Trophoblast cell (in vitro differentiated cells and primary cell): ENCODE results near the gene CTBP2.

Source experiments
- DNase-seq, 2 donors: peaks; one replicate each; pipeline ENCODE4 v3.0.0-alpha.2; 2016
- H2AFZ ChIP-seq: 2 replicates; pipeline ENCODE4 v1.6.1; 2013; ENCODE audit warnings: low read length, moderate library complexity, mild to moderate bottlenecking; ENCODE audit not compliant: insufficient read depth, poor library complexity
- H2AK5ac ChIP-seq: 2 replicates; pipeline ENCODE4 v1.6.1; 2013; ENCODE audit warnings: mild to moderate bottlenecking, low read length
- H2BK120ac ChIP-seq: 2 replicates; pipeline ENCODE4 v1.6.1; 2013; ENCODE audit warnings: low read length, mild to moderate bottlenecking, moderate library complexity; ENCODE audit not compliant: insufficient read depth, poor library complexity
- H2BK12ac ChIP-seq: 2 replicates; pipeline ENCODE4 v1.6.1; 2013; ENCODE audit warnings: mild to moderate bottlenecking, low read length, moderate library complexity
- H2BK5ac ChIP-seq: 2 replicates; pipeline ENCODE4 v1.6.1; 2013; ENCODE audit warnings: low read length, low read depth, moderate library complexity, mild to moderate bottlenecking; ENCODE audit not compliant: poor library complexity
- H3K14ac ChIP-seq: 2 replicates; pipeline ENCODE4 v1.6.1; 2013; ENCODE audit warnings: mild to moderate bottlenecking, low read length
- H3K18ac ChIP-seq: 2 replicates; pipeline ENCODE4 v1.6.1; 2013; ENCODE audit warnings: mild to moderate bottlenecking, low read length
- H3K23ac ChIP-seq: 2 replicates; pipeline ENCODE4 v1.6.1; 2013; ENCODE audit warnings: low read length
- H3K27ac ChIP-seq: 2 replicates; pipeline ENCODE4 v1.5.1; 2013; ENCODE audit warnings: low read depth, mild to moderate bottlenecking, inconsistent platforms, low read length, moderate library complexity
- H3K27me3 ChIP-seq: 2 replicates; pipeline ENCODE4 v1.6.1; 2013; ENCODE audit warnings: inconsistent platforms, mild to moderate bottlenecking, low read length, moderate library complexity; ENCODE audit not compliant: insufficient read depth
- H3K36me3 ChIP-seq, 2 experiments: 1 replicate in 1 of 2; 2 replicates in 1 of 2; pipeline ENCODE4 v1.6.1; 2013; ENCODE audit warnings: low read length in 2 of 2, mild to moderate bottlenecking in 2 of 2, moderate library complexity in 1 of 2; ENCODE audit not compliant: insufficient read depth in 2 of 2, control insufficient read depth in 1 of 2
- H3K4ac ChIP-seq: 2 replicates; pipeline ENCODE4 v1.6.1; 2013; ENCODE audit warnings: low read depth, mild to moderate bottlenecking, low read length, moderate library complexity
- H3K4me1 ChIP-seq, 2 experiments: 1 replicate in 1 of 2; 2 replicates in 1 of 2; pipeline ENCODE4 v1.6.1; 2013; ENCODE audit warnings: low read length in 2 of 2, mild to moderate bottlenecking in 2 of 2, moderate library complexity in 1 of 2; ENCODE audit not compliant: insufficient read depth in 2 of 2, control insufficient read depth in 1 of 2
- H3K4me2 ChIP-seq: 2 replicates; pipeline ENCODE4 v1.6.1; 2013; ENCODE audit warnings: inconsistent platforms, mild to moderate bottlenecking, low read length, moderate library complexity
- H3K4me3 ChIP-seq: 2 replicates; pipeline ENCODE4 v1.5.1; 2013; ENCODE audit warnings: mild to moderate bottlenecking, low read depth, low read length, inconsistent platforms
- H3K79me1 ChIP-seq: one replicate; pipeline ENCODE4 v1.6.1; 2013; ENCODE audit warnings: low read length
- H3K79me2 ChIP-seq: 2 replicates; pipeline ENCODE4 v1.6.1; 2013; ENCODE audit warnings: low read length, mild to moderate bottlenecking; ENCODE audit not compliant: control insufficient read depth, insufficient read depth, poor library complexity
- H3K9ac ChIP-seq: 2 replicates; pipeline ENCODE4 v1.6.1; 2013; ENCODE audit warnings: mild to moderate bottlenecking, low read length
- H3K9me3 ChIP-seq: 2 replicates; pipeline ENCODE4 v1.6.1; 2013; ENCODE audit warnings: low read depth, mild to moderate bottlenecking, control low read depth, inconsistent platforms, low read length; ENCODE audit not compliant: insufficient read depth
- H4K12ac ChIP-seq: 2 replicates; pipeline ENCODE4 v1.6.1; 2013; ENCODE audit warnings: low read depth, mild to moderate bottlenecking, low read length, moderate library complexity
- H4K8ac ChIP-seq: 2 replicates; pipeline ENCODE4 v1.6.1; 2013; ENCODE audit warnings: low read depth, mild to moderate bottlenecking, low read length, moderate library complexity
- H4K91ac ChIP-seq: one replicate; pipeline ENCODE4 v1.6.1; 2013; ENCODE audit warnings: low read depth, mild to moderate bottlenecking, low read length, moderate library complexity
- WGBS: extraction: QIAGEN DNeasy Blood & Tissue Kit; methylation state at CpG from one replicate; pipeline ENCODE4 v1.1.7; 2013; ENCODE audit warnings: missing lambda C conversion rate; ENCODE audit not compliant: insufficient read length, insufficient coverage; ENCODE audit errors: extremely low coverage; 5-methylcytosine and 5-hydroxymethylcytosine counted together

The CTBP2 gene

DNA sequence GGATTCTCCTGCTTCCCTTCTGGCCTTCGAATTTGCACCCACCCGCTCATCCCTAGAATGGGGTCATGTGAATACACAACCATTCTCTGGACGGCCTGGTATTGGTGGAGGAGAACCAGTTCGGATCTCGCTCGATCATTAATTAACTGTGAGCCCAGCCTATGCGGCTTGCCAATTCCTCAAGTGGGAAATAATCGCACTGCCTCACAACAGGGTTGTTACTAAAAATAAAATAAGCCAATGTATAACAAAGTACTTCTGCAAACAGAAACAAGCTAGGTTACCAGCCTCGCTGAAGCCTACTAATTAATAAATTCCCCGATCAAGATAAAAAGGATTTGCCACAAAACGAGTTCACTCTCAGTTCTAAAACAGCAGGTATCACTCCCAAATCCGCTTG, 16.2 kb downstream of the CTBP2 start:
- no peak overlapping the region for H2BK5ac ChIP-seq
- peaks cover 8 to 10% of the 10 kb centered on the region in 2 experiments for H3K4me1 ChIP-seq
- no peak overlapping the region for H3K14ac ChIP-seq
- no peak for DNase-seq
- H3K9me3 ChIP-seq: no peaks in the 10 kb centered on the region
- peaks cover 18 to 24% of the 10 kb centered on the region in 2 experiments for H3K36me3 ChIP-seq
- no peak overlapping the region for H2AFZ ChIP-seq
- no peak overlapping the region for H3K18ac ChIP-seq
- no peaks in the 10 kb centered on the region for H3K27me3 ChIP-seq
- no peak overlapping the region for H2BK120ac ChIP-seq
- no peak overlapping the region for H3K4me3 ChIP-seq
- H4K8ac ChIP-seq: no peak overlapping the region
- no peaks in the 10 kb centered on the region for H3K79me1 ChIP-seq
- H3K9ac ChIP-seq: no peak overlapping the region
- H3K27ac ChIP-seq: no peak overlapping the region
- peak overlapping the region; percentile 71 for H3K4ac ChIP-seq
- no peak overlapping the region for H4K12ac ChIP-seq
- H3K4me2 ChIP-seq: no peak overlapping the region
- WGBS: no CpG with 5 or more reads among the region's 12 CpGs
- peaks cover 26% of the 10 kb centered on the region for H3K79me2 ChIP-seq
- no peak overlapping the region for H3K23ac ChIP-seq
- H2BK12ac ChIP-seq: no peak overlapping the region
- no peak overlapping the region for H4K91ac ChIP-seq
- no peak overlapping the region for H2AK5ac ChIP-seq

DNA sequence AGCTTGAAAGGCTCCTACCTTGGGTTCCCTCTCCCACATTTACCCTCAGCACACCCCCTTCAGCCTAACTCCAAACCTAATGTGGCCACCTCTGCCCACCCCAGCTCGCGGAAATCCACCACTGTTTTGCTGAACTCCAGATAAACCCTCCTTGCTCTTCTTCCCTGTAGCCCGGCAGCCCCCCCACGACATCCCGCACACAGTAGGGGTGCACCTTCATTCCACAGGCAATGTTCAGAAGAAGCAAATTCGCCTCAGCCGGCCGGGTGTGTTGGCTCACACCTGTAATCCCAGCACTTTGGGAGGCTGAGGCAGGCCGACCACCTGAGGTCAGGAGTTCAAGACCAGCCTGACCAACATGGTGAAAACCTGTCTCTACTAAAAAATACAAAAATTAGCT, 17.4 kb downstream of the CTBP2 start:
- Histone ChIP-seq H2BK5ac (no peak overlapping the region), H3K4ac (peak overlapping the region; percentile 57), H3K14ac (no peak overlapping the region), H3K23ac (no peak overlapping the region), H3K79me2 (peaks cover 22% of the 10 kb centered on the region), H3K27me3 (no peaks in the 10 kb centered on the region), H3K36me3 (peaks cover 21% of the 10 kb centered on the region in 2 experiments), H3K27ac (no peak overlapping the region), H2AK5ac (no peak overlapping the region), H4K8ac (no peak overlapping the region), H3K4me2 (no peak overlapping the region), H3K4me1 (peaks cover 8 to 10% of the 10 kb centered on the region in 2 experiments), H3K79me1 (no peaks in the 10 kb centered on the region), H2AFZ (no peak overlapping the region), H3K9ac (no peak overlapping the region), H4K12ac (no peak overlapping the region), H2BK12ac (no peak overlapping the region), H3K4me3 (no peak overlapping the region), H2BK120ac (no peak overlapping the region), H4K91ac (no peak overlapping the region), H3K18ac (no peak overlapping the region), H3K9me3 (no peaks in the 10 kb centered on the region)
- DNase-seq: no peak
- no CpG with 5 or more reads among the region's 9 CpGs for WGBS

DNA sequence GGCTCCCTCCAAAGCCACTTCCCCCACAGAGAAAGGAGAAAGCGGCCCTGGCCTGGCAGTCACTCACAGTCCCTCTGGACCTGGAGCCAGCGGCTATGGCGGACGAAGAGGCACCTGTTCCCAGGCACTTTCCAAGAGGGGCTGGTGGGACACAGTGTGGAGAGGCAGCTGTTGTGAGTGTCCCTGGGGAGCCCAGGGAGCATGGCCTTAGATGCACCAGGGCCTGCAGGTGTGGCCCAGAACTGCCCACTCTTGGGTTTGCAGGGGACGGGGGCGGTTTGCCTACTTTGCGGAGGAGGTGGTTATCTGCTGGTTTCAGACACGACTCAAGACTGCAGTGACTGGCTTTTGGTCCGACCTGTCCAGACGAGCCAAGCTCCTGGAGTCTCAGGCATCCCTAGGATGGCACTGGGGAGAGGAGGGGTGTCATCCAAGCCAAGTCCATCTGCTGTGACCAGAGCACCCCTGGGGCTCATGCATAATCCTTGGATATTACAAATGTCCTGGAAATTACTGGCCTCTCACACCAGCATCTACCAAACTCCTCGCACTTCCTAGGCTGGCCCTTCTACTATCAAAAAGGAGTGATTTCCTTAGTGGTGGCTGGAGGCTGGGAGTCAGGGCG, 18.4 kb downstream of the CTBP2 start:
- H2BK12ac ChIP-seq: no peak overlapping the region
- no peaks in the 10 kb centered on the region for H3K27me3 ChIP-seq
- peaks cover 8 to 13% of the 10 kb centered on the region in 2 experiments for H3K4me1 ChIP-seq
- H3K79me2 ChIP-seq: peaks cover 20% of the 10 kb centered on the region
- H3K9me3 ChIP-seq: no peaks in the 10 kb centered on the region
- H4K8ac ChIP-seq: no peak overlapping the region
- H2BK5ac ChIP-seq: no peak overlapping the region
- H4K12ac ChIP-seq: no peak overlapping the region
- peak overlapping the region; percentile 13 for H3K18ac ChIP-seq
- no peak overlapping the region for H3K4me3 ChIP-seq
- H2AFZ ChIP-seq: peak overlapping the region; percentile 6
- H3K36me3 ChIP-seq: peaks cover 21 to 23% of the 10 kb centered on the region in 2 experiments
- H2AK5ac ChIP-seq: no peak overlapping the region
- H3K23ac ChIP-seq: no peak overlapping the region
- WGBS: no CpG with 5 or more reads among the region's 12 CpGs
- H3K4ac ChIP-seq: peak overlapping the region; percentile 66
- no peak for DNase-seq
- no peak overlapping the region for H4K91ac ChIP-seq
- H3K9ac ChIP-seq: no peak overlapping the region
- H2BK120ac ChIP-seq: no peak overlapping the region
- H3K27ac ChIP-seq: no peak overlapping the region
- no peak overlapping the region for H3K14ac ChIP-seq
- H3K4me2 ChIP-seq: no peak overlapping the region
- no peaks in the 10 kb centered on the region for H3K79me1 ChIP-seq

DNA sequence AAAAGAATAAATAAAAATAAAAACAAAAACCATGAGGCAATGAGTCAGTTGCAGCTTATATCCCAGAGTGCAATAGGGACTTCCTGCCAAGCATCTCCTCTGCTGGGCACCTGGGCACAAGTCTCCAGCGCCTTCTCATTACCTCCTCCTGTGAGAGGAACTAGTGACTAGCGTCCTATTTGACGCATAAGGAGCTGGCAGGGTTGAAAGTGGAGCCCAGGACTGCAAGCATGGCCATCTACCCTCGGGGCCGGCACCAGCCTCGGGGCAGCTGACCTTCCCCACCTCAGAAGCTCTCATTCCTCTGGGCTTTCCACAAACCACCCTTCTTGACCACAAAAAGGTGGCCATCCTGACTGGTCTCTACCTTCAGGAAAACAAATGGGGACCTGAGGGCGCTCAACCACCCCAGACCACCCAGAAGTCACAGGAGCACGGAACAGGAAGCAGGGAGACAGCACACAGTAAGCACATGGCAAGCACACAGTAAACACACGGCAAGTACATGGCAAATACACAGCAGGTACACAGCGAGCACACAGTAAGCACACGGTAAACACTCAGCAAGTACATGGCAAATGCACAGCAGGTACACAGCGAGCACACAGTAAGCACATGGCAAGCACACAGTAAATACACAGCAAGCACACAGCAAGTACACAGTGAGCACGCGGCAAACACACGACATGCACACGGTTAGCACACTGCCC, 19.1 kb downstream of the CTBP2 start:
- Histone ChIP-seq H2AFZ (no peak overlapping the region), H3K79me1 (no peaks in the 10 kb centered on the region), H3K27ac (no peak overlapping the region), H3K79me2 (peaks cover 16% of the 10 kb centered on the region), H3K14ac (no peak overlapping the region), H3K4me3 (no peak overlapping the region), H2BK5ac (no peak overlapping the region), H2BK120ac (no peak overlapping the region), H2BK12ac (no peak overlapping the region), H3K36me3 (peaks cover 18% of the 10 kb centered on the region in 2 experiments), H3K9ac (peak overlapping the region; percentile 10), H2AK5ac (no peak overlapping the region), H3K27me3 (no peaks in the 10 kb centered on the region), H3K23ac (no peak overlapping the region), H3K4me1 (peaks cover 8 to 14% of the 10 kb centered on the region in 2 experiments), H4K8ac (no peak overlapping the region), H3K4ac (peak overlapping the region; percentile 66), H4K12ac (no peak overlapping the region), H4K91ac (no peak overlapping the region), H3K4me2 (no peak overlapping the region), H3K18ac (peak overlapping the region; percentile 2), H3K9me3 (no peaks in the 10 kb centered on the region)
- DNase-seq: no peak
- WGBS: no CpG with 5 or more reads among the region's 16 CpGs
